Endothelial cell of umbilical vein (primary cell): ENCODE results near the gene TMEM207. TPM values are rescaled to one million over a fixed set of nuclear protein-coding genes. Genes with fewer than 3 reads are reported as not detected.

Experiments used
- BruUV-seq: library from RNA; stranded (reverse); fragments of 400-500 nt; replicated peaks from 2 replicates; lab custom pipeline; 2021; lab: Mats Ljungman, UMichigan
- CTCF ChIA-PET: fragments of 300-600, 350-600 bp; sonication (Branson Sonifier 250); formaldehyde crosslinking; loops from one replicate; lab custom pipeline; 2021; ENCODE audit warnings: antibody characterized with exemption, inconsistent platforms; lab: Charles Lee
- POLR2A ChIA-PET: fragments of 300-600, 350-600 bp; sonication (Branson Sonifier 250); formaldehyde crosslinking; loops from one replicate; lab custom pipeline; 2021; ENCODE audit warnings: antibody characterized with exemption, inconsistent platforms; lab: Charles Lee
- DNase-seq: peaks from one replicate; pipeline ENCODE4 v3.0.0-alpha.2; 2011; ENCODE audit warnings: low read depth, low spot score
- FAIRE-seq: peaks from 2 replicates; lab custom pipeline; 2011; peaks lifted over from hg19 to GRCh38; lab: Jason Lieb, UNC
- H2AFZ ChIP-seq: 2 replicates; pipeline ENCODE4 v1.6.0; 2012; ENCODE audit warnings: low read depth, low read length, control low read depth, inconsistent platforms
- H3K27ac ChIP-seq: 2 replicates; pipeline ENCODE4 v1.5.1; 2011; ENCODE audit warnings: low read depth, mild to moderate bottlenecking, control low read depth, low read length, moderate library complexity; ENCODE audit not compliant: insufficient read depth
- H3K27me3 ChIP-seq, 2 experiments: 2 replicates each; pipeline versions ENCODE4 v1.6.0 to v1.6.1; 2011; ENCODE audit warnings: low read length in 2 of 2, mixed read lengths in 1 of 2; ENCODE audit not compliant: control insufficient read depth in 2 of 2, insufficient read depth in 2 of 2
- H3K36me3 ChIP-seq, 2 experiments: 2 replicates in 1 of 2; 3 replicates in 1 of 2; pipeline ENCODE4 v1.5.1; 2011; ENCODE audit warnings: low read length in 2 of 2, mild to moderate bottlenecking in 1 of 2, moderate library complexity in 1 of 2; ENCODE audit not compliant: control insufficient read depth in 2 of 2, insufficient read depth in 2 of 2; ENCODE audit errors: extremely low read depth in 1 of 2
- H3K4me1 ChIP-seq: 3 replicates; pipeline ENCODE4 v1.5.1; 2011; ENCODE audit warnings: mild to moderate bottlenecking, low read length; ENCODE audit not compliant: control insufficient read depth, insufficient read depth; ENCODE audit errors: extremely low read depth
- H3K4me2 ChIP-seq: 2 replicates; pipeline ENCODE4 v1.6.1; 2011; ENCODE audit warnings: low read length, control low read depth, mixed read lengths; ENCODE audit not compliant: insufficient read depth
- H3K4me3 ChIP-seq, 3 experiments: fragments of 200-600 bp in 1 of 3; sonication (generic), shearing (Covaris generic) in 1 of 3; replicated peaks in 1 of 3; 2 replicates each; pipeline ENCODE4 v1.5.1; 2011 to 2016; ENCODE audit warnings: control low read depth in 3 of 3, low read length in 3 of 3, mild to moderate bottlenecking in 2 of 3, inconsistent platforms in 1 of 3, low read depth in 1 of 3, moderate library complexity in 1 of 3; ENCODE audit not compliant: insufficient read depth in 1 of 3
- H3K79me2 ChIP-seq: 2 replicates; pipeline ENCODE4 v1.6.0; 2012; ENCODE audit warnings: low read length, inconsistent platforms; ENCODE audit not compliant: control insufficient read depth, insufficient read depth
- H3K9ac ChIP-seq: replicated peaks from 2 replicates; pipeline ENCODE3; 2011; ENCODE audit warnings: low read length, control low read depth; ENCODE audit not compliant: insufficient read depth; ENCODE audit errors: extremely low read depth
- H3K9me1 ChIP-seq: replicated peaks from 3 replicates; pipeline ENCODE4 v1.6.0; 2011; ENCODE audit warnings: mild to moderate bottlenecking, low read length; ENCODE audit not compliant: control insufficient read depth, insufficient read depth; ENCODE audit errors: extremely low read depth
- H3K9me3 ChIP-seq: replicated peaks from 2 replicates; pipeline ENCODE4 v1.5.1; 2012; ENCODE audit warnings: low read length, inconsistent platforms; ENCODE audit not compliant: control insufficient read depth, insufficient read depth
- H4K20me1 ChIP-seq: replicated peaks from 2 replicates; pipeline ENCODE3; 2011; ENCODE audit warnings: mild to moderate bottlenecking, low read length; ENCODE audit not compliant: control insufficient read depth, insufficient read depth; ENCODE audit errors: extremely low read depth
- EZH2 ChIP-seq: IDR thresholded peaks from 2 replicates; pipeline ENCODE4 v1.6.1; 2012; ENCODE audit warnings: borderline replicate concordance, low read depth, mild to moderate bottlenecking, moderate library complexity, low read length, inconsistent platforms; ENCODE audit not compliant: severe bottlenecking
- FOS ChIP-seq: IDR thresholded peaks from 2 replicates; pipeline ENCODE4 v1.6.1; 2011; ENCODE audit warnings: mild to moderate bottlenecking, low read length, moderate library complexity, borderline replicate concordance; ENCODE audit not compliant: insufficient read depth
- GATA2 ChIP-seq: IDR thresholded peaks from 2 replicates; pipeline ENCODE4 v1.7.0; 2011; ENCODE audit warnings: low read depth, mild to moderate bottlenecking, moderate library complexity, mixed read lengths, low read length; ENCODE audit not compliant: insufficient read length, insufficient read depth
- POLR2A ChIP-seq: IDR thresholded peaks from 2 replicates; pipeline ENCODE4 v1.6.1; 2012; ENCODE audit warnings: low read depth, mild to moderate bottlenecking, control low read depth, low read length
- POLR2AphosphoS5 ChIP-seq: IDR thresholded peaks from 2 replicates; pipeline ENCODE4 v1.6.1; 2012; ENCODE audit warnings: low read depth, mild to moderate bottlenecking, control low read depth, low read length, moderate library complexity; ENCODE audit not compliant: insufficient read depth
- dilution Hi-C: fragments of 300-500 bp; cut with MboI; formaldehyde crosslinking; loops from one replicate; pipeline ENCODE4 v1.15.0; 2019; ENCODE audit warnings: low sequenced_read_pairs; ENCODE audit not compliant: extremely low pct_ligation_motif_present
- intact Hi-C: fragments of 100-400 bp; cut with micrococcal nuclease; formaldehyde crosslinking; loops from one replicate; pipeline ENCODE4 v1.10.0; 2022
- polyA plus RNA-seq, 4 experiments: library from polyadenylated mRNA; depleted of rRNA in 3 of 4; stranded (reverse) in 3 of 4; unstranded in 1 of 4; fragments of >200 nt; gene quantifications; 2 replicates each; pipeline versions ENCODE4 v1.2.1 to v1.2.3, GENCODE V29; 2011 to 2012; ENCODE audit warnings: missing spikeins in 1 of 4
- total RNA-seq: library from RNA; stranded (reverse); gene quantifications from 2 replicates; pipeline ENCODE4 v1.2.3, GENCODE V29; 2021
- TF ChIP-seq, protein P1 (sequence below), 2 donors: IDR thresholded peaks; 1 replicate in 1 of 2; 2 replicates in 1 of 2; pipeline ENCODE4 v1.5.1; 2011; ENCODE audit warnings: low read length in 2 of 2, mild to moderate bottlenecking in 2 of 2, moderate library complexity in 2 of 2, control low read depth in 1 of 2, inconsistent platforms in 1 of 2, low read depth in 1 of 2; ENCODE audit not compliant: insufficient read depth in 1 of 2; ENCODE audit errors: extremely low read depth in 1 of 2

TMEM207 gene
- total and polyA plus RNA-seq, 2 donors (not counting 3 experiments of a cell fraction or from before 2014, with no cell fraction given) = not detected

GRCh38 chr3:190384309-190384756, 65.4 kb downstream of the TMEM207 start:
- Histone ChIP-seq H3K79me2 (no peaks in the 10 kb centered on the region), H3K9me1 (no peaks in the 10 kb centered on the region), H3K4me1 (peaks cover 12% of the 10 kb centered on the region), H4K20me1 (no peaks in the 10 kb centered on the region), H3K9me3 (no peaks in the 10 kb centered on the region), H3K4me2 (no peak overlapping the region), H3K4me3 (no peak overlapping the region), H3K9ac (no peak overlapping the region), H2AFZ (no peak overlapping the region), H3K27ac (no peak overlapping the region), H3K36me3 (no peaks in the 10 kb centered on the region), H3K27me3 (no peaks in the 10 kb centered on the region)
- TF ChIP-seq, protein P1, sequence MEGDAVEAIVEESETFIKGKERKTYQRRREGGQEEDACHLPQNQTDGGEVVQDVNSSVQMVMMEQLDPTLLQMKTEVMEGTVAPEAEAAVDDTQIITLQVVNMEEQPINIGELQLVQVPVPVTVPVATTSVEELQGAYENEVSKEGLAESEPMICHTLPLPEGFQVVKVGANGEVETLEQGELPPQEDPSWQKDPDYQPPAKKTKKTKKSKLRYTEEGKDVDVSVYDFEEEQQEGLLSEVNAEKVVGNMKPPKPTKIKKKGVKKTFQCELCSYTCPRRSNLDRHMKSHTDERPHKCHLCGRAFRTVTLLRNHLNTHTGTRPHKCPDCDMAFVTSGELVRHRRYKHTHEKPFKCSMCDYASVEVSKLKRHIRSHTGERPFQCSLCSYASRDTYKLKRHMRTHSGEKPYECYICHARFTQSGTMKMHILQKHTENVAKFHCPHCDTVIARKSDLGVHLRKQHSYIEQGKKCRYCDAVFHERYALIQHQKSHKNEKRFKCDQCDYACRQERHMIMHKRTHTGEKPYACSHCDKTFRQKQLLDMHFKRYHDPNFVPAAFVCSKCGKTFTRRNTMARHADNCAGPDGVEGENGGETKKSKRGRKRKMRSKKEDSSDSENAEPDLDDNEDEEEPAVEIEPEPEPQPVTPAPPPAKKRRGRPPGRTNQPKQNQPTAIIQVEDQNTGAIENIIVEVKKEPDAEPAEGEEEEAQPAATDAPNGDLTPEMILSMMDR (IDR thresholded peaks at IDR 0.05; ENCODE audit: extremely low read depth in 1 of 2, insufficient read depth in 1 of 2, low read depth in 1 of 2, low read length in 2 of 2) = peak; percentile 8 to 12
- TF ChIP-seq EZH2 = no peak
- peak; percentile 45 for DNase-seq
- intact Hi-C loops = loop anchor here (1.0 kb wide), 3 partner anchors 40 to 423 kb away; no protein-coding TSS in a partner anchor
- no TSS peak for BruUV-seq
- CTCF ChIA-PET = interaction anchor here (0.6 to 2.8 kb wide), 39 partner anchors 12 to 436 kb away, joined by 3 to 56 read pairs (median 4); partner anchors contain the start of gene CLDN1
- FAIRE-seq = no peak
- dilution Hi-C loops = no loop called here
- POLR2A ChIA-PET = no interaction called here

DNA sequence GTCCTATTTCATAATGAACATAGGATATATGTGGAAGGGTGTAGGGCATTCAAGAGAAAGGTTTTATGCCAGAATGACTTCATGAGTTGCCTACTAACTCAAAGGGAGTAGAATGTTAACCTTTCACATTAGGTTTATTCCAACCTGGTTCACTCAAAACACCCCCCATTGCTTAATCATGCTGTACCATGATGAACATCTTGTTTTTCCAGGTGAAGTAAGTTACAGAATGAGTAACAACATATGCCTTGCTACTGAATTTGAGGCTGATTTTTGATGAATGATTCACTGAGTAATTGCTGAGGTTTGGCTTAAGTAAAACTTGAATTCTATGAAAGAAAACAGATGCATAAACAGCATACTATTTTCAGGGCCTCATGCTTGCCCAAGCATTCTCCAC, 67.6 kb downstream of the TMEM207 start:
- BruUV-seq = no TSS peak
- H3K4me2 ChIP-seq = no peak overlapping the region

More for the DNA sequence above, 67.6 kb downstream of the TMEM207 start:
- Histone ChIP-seq H3K27me3 (no peaks in the 10 kb centered on the region), H3K27ac (no peak overlapping the region), H4K20me1 (no peaks in the 10 kb centered on the region), H3K9ac (no peak overlapping the region), H3K9me1 (no peaks in the 10 kb centered on the region), H2AFZ (no peak overlapping the region), H3K9me3 (no peaks in the 10 kb centered on the region), H3K4me3 (no peak overlapping the region), H3K79me2 (no peaks in the 10 kb centered on the region), H3K36me3 (no peaks in the 10 kb centered on the region), H3K4me1 (peaks cover 12% of the 10 kb centered on the region)
- dilution Hi-C loops = no loop called here
- ChIA-PET POLR2A (no interaction called here), CTCF (interaction anchor here (0.9 to 1.3 kb wide), 2 partner anchors 60 to 421 kb away, joined by 3 to 4 read pairs; partner anchors contain the start of gene CLDN1)
- FAIRE-seq (no peak), DNase-seq (no peak)
- intact Hi-C loops = no loop called here
- TF ChIP-seq FOS (no peak), POLR2AphosphoS5 (no peak), GATA2 (no peak), POLR2A (no peak)
